Kidney (tissue), 14 donors: Measurements from ENCODE around the gene DSCAM. TPM values are rescaled to one million over a fixed set of nuclear protein-coding genes. Genes with fewer than 3 reads are reported as not detected.

Experiments used
- DNase-seq, 5 donors: peaks; one replicate each; pipeline ENCODE4 v3.0.0-alpha.2; 2013 to 2020
- FAIRE-seq: peaks from 2 replicates; lab custom pipeline; 2012; peaks lifted over from hg19 to GRCh38; lab: Jason Lieb, UNC
- H3K27ac ChIP-seq, 2 donors: one replicate each; pipeline ENCODE4 v1.7.0; 2013; ENCODE audit warnings: low read depth in 2 of 2, low read length in 2 of 2, inconsistent platforms in 1 of 2
- H3K27me3 ChIP-seq: one replicate; pipeline ENCODE4 v1.7.1; 2013; ENCODE audit warnings: low read length, inconsistent platforms; ENCODE audit not compliant: control insufficient read depth, insufficient read depth
- H3K36me3 ChIP-seq, 3 donors: one replicate each; pipeline versions ENCODE4 v1.7.0 to v1.7.1; 2013; ENCODE audit warnings: low read length in 3 of 3, control low read depth in 1 of 3, inconsistent platforms in 1 of 3; ENCODE audit not compliant: insufficient read depth in 3 of 3, control insufficient read depth in 2 of 3
- H3K4me1 ChIP-seq, 3 donors: one replicate each; pipeline versions ENCODE4 v1.7.0 to v1.7.1; 2013; ENCODE audit warnings: low read length in 3 of 3, inconsistent platforms in 1 of 3, low read depth in 1 of 3; ENCODE audit not compliant: control insufficient read depth in 2 of 3, insufficient read depth in 2 of 3
- H3K4me3 ChIP-seq, 3 donors: one replicate each; pipeline versions ENCODE4 v1.7.0 to v1.8.1; 2013; ENCODE audit warnings: low read length in 3 of 3, control low read depth in 1 of 3, inconsistent platforms in 1 of 3
- H3K9ac ChIP-seq, 3 donors: one replicate each; pipeline versions ENCODE4 v1.7.0 to v1.7.1; 2013; ENCODE audit warnings: low read length in 3 of 3, control low read depth in 1 of 3, inconsistent platforms in 1 of 3
- H3K9me3 ChIP-seq, 3 donors: one replicate each; pipeline versions ENCODE4 v1.7.0 to v1.7.1; 2013; ENCODE audit warnings: low read length in 3 of 3, control low read depth in 1 of 3, inconsistent platforms in 1 of 3; ENCODE audit not compliant: control insufficient read depth in 2 of 3, insufficient read depth in 1 of 3
- intact Hi-C: fragments of 100-400 bp; cut with DNase I; formaldehyde crosslinking; loops from one replicate; pipeline ENCODE4 v1.11.1; 2022
- polyA plus RNA-seq: library from polyadenylated mRNA; stranded (reverse); fragments of 350-450 nt; fragmentation: Illumina TruSeq; extraction: RNeasy Lipid Tissue Mini Kit (QIAGEN cat#74804); gene quantifications from one replicate; pipeline ENCODE4 v1.2.3, GENCODE V29; 2014; ENCODE audit warnings: low read depth, low replicate concordance; ENCODE audit not compliant: insufficient read depth
- total RNA-seq: library from RNA; stranded (reverse); fragmentation: NEBNext Ultra II Directional; extraction: Animal tissue kit (Norgen Biotek cat#: 25700); gene quantifications from one replicate; pipeline ENCODE4 v1.2.1, GENCODE V29; 2021
- TF ChIP-seq, protein P1 (sequence below): IDR thresholded peaks from 3 replicates; pipeline ENCODE4 v1.5.1; 2012; ENCODE audit warnings: mild to moderate bottlenecking, moderate library complexity, borderline replicate concordance; ENCODE audit not compliant: insufficient read depth; ENCODE audit errors: extremely low read depth
- donor health status: control.
- donor health status: control.
- donor health status: control.
- donor health status: control.
- donor health status: control.
- donor health status: DM: yes; HTN: yes; CAD: no.
- donor health status: Normal renal cell carcinoma (clear cell type).

The DSCAM gene
- total and polyA plus RNA-seq, 2 donors from 2014 or later = not detected

DNA sequence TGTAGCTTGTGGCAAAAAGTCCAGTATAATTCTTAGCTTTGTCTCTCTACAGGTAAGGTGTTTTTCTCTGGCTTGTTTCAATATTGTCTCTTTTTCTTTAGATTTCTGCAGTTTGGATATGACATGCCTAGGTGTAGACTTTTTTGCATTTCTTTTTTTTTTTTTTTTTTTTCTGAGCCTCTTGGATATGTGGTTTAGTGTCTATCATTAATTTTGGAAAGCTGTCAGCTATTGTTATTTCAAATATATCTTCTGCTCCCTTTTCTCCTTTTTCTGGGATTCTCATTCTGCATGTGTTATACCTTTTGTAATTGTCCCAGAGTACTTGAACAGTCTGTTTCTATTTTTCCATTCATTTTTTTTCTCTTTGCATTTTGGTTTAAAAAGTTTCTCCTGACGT lies 243.2 kb downstream of the DSCAM start:
- no peak overlapping the region for H3K4me3 ChIP-seq
- no peaks in the 10 kb centered on the region for H3K36me3 ChIP-seq
- FAIRE-seq (no peak), DNase-seq (no peak)
- no peak overlapping the region for H3K27ac ChIP-seq
- H3K9me3 ChIP-seq = no peaks in the 10 kb centered on the region
- intact Hi-C loops = no loop called here
- H3K4me1 ChIP-seq = no peaks in the 10 kb centered on the region
- H3K9ac ChIP-seq = no peak overlapping the region
- no peaks in the 10 kb centered on the region for H3K27me3 ChIP-seq
- TF ChIP-seq, protein P1, sequence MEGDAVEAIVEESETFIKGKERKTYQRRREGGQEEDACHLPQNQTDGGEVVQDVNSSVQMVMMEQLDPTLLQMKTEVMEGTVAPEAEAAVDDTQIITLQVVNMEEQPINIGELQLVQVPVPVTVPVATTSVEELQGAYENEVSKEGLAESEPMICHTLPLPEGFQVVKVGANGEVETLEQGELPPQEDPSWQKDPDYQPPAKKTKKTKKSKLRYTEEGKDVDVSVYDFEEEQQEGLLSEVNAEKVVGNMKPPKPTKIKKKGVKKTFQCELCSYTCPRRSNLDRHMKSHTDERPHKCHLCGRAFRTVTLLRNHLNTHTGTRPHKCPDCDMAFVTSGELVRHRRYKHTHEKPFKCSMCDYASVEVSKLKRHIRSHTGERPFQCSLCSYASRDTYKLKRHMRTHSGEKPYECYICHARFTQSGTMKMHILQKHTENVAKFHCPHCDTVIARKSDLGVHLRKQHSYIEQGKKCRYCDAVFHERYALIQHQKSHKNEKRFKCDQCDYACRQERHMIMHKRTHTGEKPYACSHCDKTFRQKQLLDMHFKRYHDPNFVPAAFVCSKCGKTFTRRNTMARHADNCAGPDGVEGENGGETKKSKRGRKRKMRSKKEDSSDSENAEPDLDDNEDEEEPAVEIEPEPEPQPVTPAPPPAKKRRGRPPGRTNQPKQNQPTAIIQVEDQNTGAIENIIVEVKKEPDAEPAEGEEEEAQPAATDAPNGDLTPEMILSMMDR = no peak

DNA sequence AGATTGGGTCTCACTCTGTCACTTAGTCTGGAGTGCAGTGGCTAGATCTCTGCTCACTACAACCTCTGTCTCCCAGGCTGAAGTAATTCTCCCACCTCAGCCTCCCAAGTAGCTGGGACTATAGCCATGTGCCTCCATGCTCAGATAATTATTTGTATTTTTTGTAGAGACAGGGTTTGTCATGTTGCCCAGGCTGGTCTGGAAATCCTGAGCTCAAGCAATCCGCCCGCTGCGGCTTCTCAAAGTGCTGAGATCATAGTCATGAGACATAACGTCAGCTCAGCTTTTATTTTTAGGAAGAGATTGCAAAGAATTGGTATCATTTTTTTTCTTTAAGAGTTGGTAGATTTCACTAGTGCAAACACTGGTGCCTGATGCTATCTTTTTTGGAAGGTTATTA lies 244.9 kb downstream of the DSCAM start:
- Histone ChIP-seq H3K9ac (no peak overlapping the region), H3K36me3 (no peaks in the 10 kb centered on the region), H3K27me3 (no peaks in the 10 kb centered on the region), H3K9me3 (no peaks in the 10 kb centered on the region), H3K4me1 (no peaks in the 10 kb centered on the region), H3K27ac (no peak overlapping the region), H3K4me3 (no peak overlapping the region)
- intact Hi-C loops = no loop called here
- TF ChIP-seq, protein P1 = no peak
- FAIRE-seq = no peak
- no peak for DNase-seq

DNA sequence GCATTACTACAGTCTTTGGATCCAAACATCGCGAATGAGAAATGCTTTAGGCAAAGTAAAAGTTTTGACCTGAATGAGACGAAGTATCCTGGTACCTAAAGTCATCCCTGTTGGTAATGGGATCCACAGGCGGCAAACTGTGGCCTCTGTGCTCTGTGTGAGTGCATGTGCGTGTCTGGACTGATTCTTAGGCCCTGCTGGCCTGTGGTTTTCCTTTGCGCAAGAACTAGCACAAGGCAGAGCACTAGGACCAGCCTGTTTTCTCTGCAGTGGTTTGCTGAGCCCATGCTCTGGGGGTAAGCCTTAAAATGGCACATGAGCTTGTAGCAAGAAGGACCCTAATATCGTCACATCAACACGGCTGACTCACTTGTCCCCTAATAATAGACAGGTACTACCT lies 251.2 kb downstream of the DSCAM start:
- FAIRE-seq = no peak

More for the DNA sequence above, 251.2 kb downstream of the DSCAM start:
- TF ChIP-seq, protein P1 = no peak
- Histone ChIP-seq H3K27me3 (no peaks in the 10 kb centered on the region), H3K27ac (no peak overlapping the region), H3K4me1 (no peaks in the 10 kb centered on the region), H3K9me3 (no peaks in the 10 kb centered on the region), H3K4me3 (no peak overlapping the region), H3K36me3 (no peaks in the 10 kb centered on the region), H3K9ac (no peak overlapping the region)
- intact Hi-C loops = no loop called here
- no peak for DNase-seq
